ENCODE measurements around the gene ASTN2. TPM values are rescaled to one million over a fixed set of nuclear protein-coding genes. Genes with fewer than 3 reads are reported as not detected.

Gene ASTN2
- total RNA-seq, 1 donor from 2014 or later, result 13.6 TPM

- no peaks in the 10 kb centered on the region for H3K4me1 ChIP-seq (ENCODE audit: insufficient read depth, low read length)
- no peak overlapping the region for H3K9ac ChIP-seq (ENCODE audit: low read length)
- no peaks in the 10 kb centered on the region for H3K36me3 ChIP-seq (ENCODE audit: insufficient read depth, low read length)
- H3K27me3 Mint-ChIP-seq (ENCODE audit: low read depth, unreplicated experiment), result no peaks in the 10 kb centered on the region
- no peak overlapping the region for H3K4me3 Mint-ChIP-seq (ENCODE audit: unreplicated experiment)
- FAIRE-seq (no peak), DNase-seq (ENCODE audit: low read depth) (no peak)
- H3K27ac ChIP-seq (ENCODE audit: low read depth, low read length), result no peak overlapping the region
- peaks cover 11% of the 10 kb centered on the region for H3K9me3 Mint-ChIP-seq (ENCODE audit: unreplicated experiment)
- no peak overlapping the region for H3K4me2 ChIP-seq (ENCODE audit: low read length)
- TF ChIP-seq, protein P1, sequence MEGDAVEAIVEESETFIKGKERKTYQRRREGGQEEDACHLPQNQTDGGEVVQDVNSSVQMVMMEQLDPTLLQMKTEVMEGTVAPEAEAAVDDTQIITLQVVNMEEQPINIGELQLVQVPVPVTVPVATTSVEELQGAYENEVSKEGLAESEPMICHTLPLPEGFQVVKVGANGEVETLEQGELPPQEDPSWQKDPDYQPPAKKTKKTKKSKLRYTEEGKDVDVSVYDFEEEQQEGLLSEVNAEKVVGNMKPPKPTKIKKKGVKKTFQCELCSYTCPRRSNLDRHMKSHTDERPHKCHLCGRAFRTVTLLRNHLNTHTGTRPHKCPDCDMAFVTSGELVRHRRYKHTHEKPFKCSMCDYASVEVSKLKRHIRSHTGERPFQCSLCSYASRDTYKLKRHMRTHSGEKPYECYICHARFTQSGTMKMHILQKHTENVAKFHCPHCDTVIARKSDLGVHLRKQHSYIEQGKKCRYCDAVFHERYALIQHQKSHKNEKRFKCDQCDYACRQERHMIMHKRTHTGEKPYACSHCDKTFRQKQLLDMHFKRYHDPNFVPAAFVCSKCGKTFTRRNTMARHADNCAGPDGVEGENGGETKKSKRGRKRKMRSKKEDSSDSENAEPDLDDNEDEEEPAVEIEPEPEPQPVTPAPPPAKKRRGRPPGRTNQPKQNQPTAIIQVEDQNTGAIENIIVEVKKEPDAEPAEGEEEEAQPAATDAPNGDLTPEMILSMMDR (IDR thresholded peaks at IDR 0.05; ENCODE audit: insufficient read depth, low read depth, low read length), result no peak
- no peak for TF ChIP-seq EZH2 (IDR thresholded peaks at IDR 0.05; ENCODE audit: insufficient read depth, low read length)
- H3K4me1 Mint-ChIP-seq (ENCODE audit: low read depth, unreplicated experiment), result peaks cover 6% of the 10 kb centered on the region
- H3K27me3 ChIP-seq (ENCODE audit: insufficient read depth, low read length), result no peaks in the 10 kb centered on the region
- no peaks in the 10 kb centered on the region for H3K79me2 ChIP-seq (ENCODE audit: insufficient read depth, low read length)
- H3K4me3 ChIP-seq (ENCODE audit: insufficient read depth, low read depth, low read length), result no peak overlapping the region
- H2AFZ ChIP-seq (ENCODE audit: low read depth, low read length), result no peak overlapping the region
- H3K36me3 Mint-ChIP-seq (ENCODE audit: low read depth, unreplicated experiment), result peaks cover 4% of the 10 kb centered on the region
- H3K27ac Mint-ChIP-seq (ENCODE audit: unreplicated experiment), result no peak overlapping the region
- no peaks in the 10 kb centered on the region for H4K20me1 ChIP-seq (ENCODE audit: insufficient read depth, low read length)
- no peaks in the 10 kb centered on the region for H3K9me3 ChIP-seq (ENCODE audit: insufficient read depth, low read depth, low read length)
Measured at GRCh38 chr9:116520218-116520617, 894.6 kb downstream of the ASTN2 start.

DNA sequence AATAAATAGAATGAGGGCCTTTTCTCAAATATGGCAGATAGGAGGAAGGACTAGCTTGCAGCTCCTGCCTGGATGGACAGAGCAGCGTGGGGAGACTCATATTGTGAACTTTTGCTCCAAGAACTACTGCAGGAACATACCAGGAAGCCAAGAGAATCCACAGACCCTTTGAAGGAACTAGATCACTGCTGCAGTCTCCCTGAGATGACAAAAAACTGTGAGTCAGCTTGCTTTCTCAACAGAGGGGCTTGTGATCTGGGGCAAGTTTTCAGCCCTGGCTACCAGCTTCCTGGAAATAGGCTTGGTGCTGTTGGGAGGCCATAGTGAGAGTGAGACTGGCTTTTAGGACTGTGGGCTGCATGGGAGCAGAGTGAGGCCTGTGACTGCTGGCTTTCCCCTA lies 898.4 kb downstream of the ASTN2 start:
- Mint-ChIP-seq H3K27ac (ENCODE audit: unreplicated experiment) (no peak overlapping the region), H3K4me1 (ENCODE audit: low read depth, unreplicated experiment) (peaks cover 6% of the 10 kb centered on the region), H3K9me3 (ENCODE audit: unreplicated experiment) (peaks cover 27% of the 10 kb centered on the region), H3K36me3 (ENCODE audit: low read depth, unreplicated experiment) (peaks cover 7% of the 10 kb centered on the region), H3K27me3 (ENCODE audit: low read depth, unreplicated experiment) (no peaks in the 10 kb centered on the region), H3K4me3 (ENCODE audit: unreplicated experiment) (no peak overlapping the region)
- Histone ChIP-seq H4K20me1 (ENCODE audit: insufficient read depth, low read length) (no peaks in the 10 kb centered on the region), H3K4me3 (ENCODE audit: insufficient read depth, low read depth, low read length) (no peak overlapping the region), H3K9ac (ENCODE audit: low read length) (no peak overlapping the region), H3K9me3 (ENCODE audit: insufficient read depth, low read depth, low read length) (no peaks in the 10 kb centered on the region), H3K36me3 (ENCODE audit: insufficient read depth, low read length) (no peaks in the 10 kb centered on the region), H3K27me3 (ENCODE audit: insufficient read depth, low read length) (no peaks in the 10 kb centered on the region), H2AFZ (ENCODE audit: low read depth, low read length) (no peak overlapping the region), H3K79me2 (ENCODE audit: insufficient read depth, low read length) (no peaks in the 10 kb centered on the region), H3K4me2 (ENCODE audit: low read length) (no peak overlapping the region), H3K27ac (ENCODE audit: low read depth, low read length) (no peak overlapping the region), H3K4me1 (ENCODE audit: insufficient read depth, low read length) (no peaks in the 10 kb centered on the region)
- DNase-seq (ENCODE audit: low read depth), result no peak
- FAIRE-seq, result no peak
- TF ChIP-seq, protein P1 (IDR thresholded peaks at IDR 0.05; ENCODE audit: insufficient read depth, low read depth, low read length), result no peak
- no peak for TF ChIP-seq EZH2 (IDR thresholded peaks at IDR 0.05; ENCODE audit: insufficient read depth, low read length)

- Histone ChIP-seq H3K36me3 (ENCODE audit: insufficient read depth, low read length) (no peaks in the 10 kb centered on the region), H3K27me3 (ENCODE audit: insufficient read depth, low read length) (no peaks in the 10 kb centered on the region), H3K4me1 (ENCODE audit: insufficient read depth, low read length) (no peaks in the 10 kb centered on the region), H2AFZ (ENCODE audit: low read depth, low read length) (no peak overlapping the region), H3K79me2 (ENCODE audit: insufficient read depth, low read length) (no peaks in the 10 kb centered on the region), H3K4me3 (ENCODE audit: insufficient read depth, low read depth, low read length) (no peak overlapping the region), H3K4me2 (ENCODE audit: low read length) (no peak overlapping the region), H3K9me3 (ENCODE audit: insufficient read depth, low read depth, low read length) (no peaks in the 10 kb centered on the region), H3K9ac (ENCODE audit: low read length) (no peak overlapping the region), H4K20me1 (ENCODE audit: insufficient read depth, low read length) (no peaks in the 10 kb centered on the region), H3K27ac (ENCODE audit: low read depth, low read length) (no peak overlapping the region)
- DNase-seq (ENCODE audit: low read depth), result no peak
- no peak for FAIRE-seq
- Mint-ChIP-seq H3K4me3 (ENCODE audit: unreplicated experiment) (no peak overlapping the region), H3K9me3 (ENCODE audit: unreplicated experiment) (peaks cover 29% of the 10 kb centered on the region), H3K27me3 (ENCODE audit: low read depth, unreplicated experiment) (no peaks in the 10 kb centered on the region), H3K27ac (ENCODE audit: unreplicated experiment) (no peak overlapping the region), H3K4me1 (ENCODE audit: low read depth, unreplicated experiment) (peaks cover 6% of the 10 kb centered on the region), H3K36me3 (ENCODE audit: low read depth, unreplicated experiment) (peaks cover 7% of the 10 kb centered on the region)
- TF ChIP-seq, protein P1 (IDR thresholded peaks at IDR 0.05; ENCODE audit: insufficient read depth, low read depth, low read length), result no peak
- TF ChIP-seq EZH2 (IDR thresholded peaks at IDR 0.05; ENCODE audit: insufficient read depth, low read length), result no peak
Measured at GRCh38 chr9:116515541-116515940, 899.3 kb downstream of the ASTN2 start.
